HepG2 (cell line): Measurements from ENCODE around the gene FAF1. TPM values are rescaled to one million over a fixed set of nuclear protein-coding genes. Genes with fewer than 3 reads are reported as not detected.

Experiments used
- ATAC-seq: fragments of 200-7000 bp; cut with Tn5 transposase; 3 replicates; pipeline ENCODE4 v1.9.1; 2020; ENCODE audit warnings: mild to moderate bottlenecking, moderate library complexity
- BruUV-seq: library from RNA; stranded (reverse); fragments of 400-500 nt; replicated peaks from 2 replicates; lab custom pipeline; 2021; lab: Mats Ljungman, UMichigan
- CTCF ChIA-PET: fragments of 300-600 bp; formaldehyde crosslinking; extraction: SDS; loops from one replicate; lab custom pipeline; 2021; ENCODE audit warnings: low total read pairs, inconsistent platforms, low intra/inter-chr PET ratio; lab: Yijun Ruan, JAX
- POLR2A ChIA-PET: fragments of 350-600 bp; sonication (Branson Sonifier 250); formaldehyde crosslinking; loops from one replicate; lab custom pipeline; 2020; ENCODE audit warnings: antibody characterized with exemption, inconsistent platforms; lab: Yijun Ruan, JAX
- DNase-seq: peaks from one replicate; pipeline ENCODE4 v3.0.0-alpha.2; 2015; ENCODE audit warnings: low spot score
- FAIRE-seq: peaks from 3 replicates; lab custom pipeline; 2011; peaks lifted over from hg19 to GRCh38; lab: Jason Lieb, UNC
- H2AFZ ChIP-seq: one replicate; pipeline ENCODE4 v1.6.1; 2011; ENCODE audit warnings: low read length, inconsistent platforms
- H3K27ac ChIP-seq: fragments of 300-600 bp; 3 replicates; pipeline ENCODE4 v1.8.0; 2011; ENCODE audit warnings: mixed run types, mild to moderate bottlenecking, mixed read lengths, low read length, inconsistent platforms; ENCODE audit not compliant: insufficient read depth; ENCODE audit errors: extremely low read length
- H3K27me3 ChIP-seq, 2 experiments: fragments of 200-600 bp in 1 of 2; 2 replicates in 1 of 2; 3 replicates in 1 of 2; pipeline versions ENCODE4 v1.6.0 to v1.8.0; 2011; ENCODE audit warnings: low read length in 2 of 2, mild to moderate bottlenecking in 2 of 2, moderate library complexity in 2 of 2, inconsistent platforms in 1 of 2; ENCODE audit not compliant: insufficient read depth in 2 of 2, control insufficient read depth in 1 of 2
- H3K36me3 ChIP-seq, 2 experiments: fragments of 200-600 bp in 1 of 2; replicated peaks in 1 of 2; 2 replicates in 1 of 2; 3 replicates in 1 of 2; pipeline versions ENCODE4 v1.5.1 to v1.8.0; 2011; ENCODE audit warnings: low read length in 2 of 2, inconsistent platforms in 1 of 2; ENCODE audit not compliant: insufficient read depth in 2 of 2, control insufficient read depth in 1 of 2
- H3K4me1 ChIP-seq: 2 replicates; pipeline ENCODE4 v1.5.1; 2012; ENCODE audit warnings: low read length, inconsistent platforms; ENCODE audit not compliant: insufficient read depth
- H3K4me2 ChIP-seq: 2 replicates; pipeline ENCODE4 v1.6.0; 2011; ENCODE audit warnings: low read depth, low read length, inconsistent platforms
- H3K4me3 ChIP-seq, 3 experiments: fragments of 200-600 bp in 1 of 3; sonication (generic), shearing (Covaris generic) in 1 of 3; replicated peaks in 1 of 3; 2 replicates each; pipeline ENCODE4 v1.5.1; 2011 to 2016; ENCODE audit warnings: low read length in 3 of 3, inconsistent platforms in 2 of 3, low read depth in 2 of 3, mild to moderate bottlenecking in 2 of 3, control low read depth in 1 of 3, mixed read lengths in 1 of 3; ENCODE audit not compliant: insufficient read depth in 1 of 3
- H3K79me2 ChIP-seq: one replicate; pipeline ENCODE4 v1.6.1; 2011; ENCODE audit warnings: low read length, inconsistent platforms; ENCODE audit not compliant: insufficient read depth
- H3K9ac ChIP-seq: 2 replicates; pipeline ENCODE4 v1.6.0; 2011; ENCODE audit warnings: mild to moderate bottlenecking, low read depth, low read length, inconsistent platforms; ENCODE audit not compliant: insufficient read depth
- H3K9me3 ChIP-seq: 2 replicates; pipeline ENCODE4 v1.5.1; 2012; ENCODE audit warnings: mild to moderate bottlenecking, low read length
- H4K20me1 ChIP-seq: 2 replicates; pipeline ENCODE4 v1.6.0; 2011; ENCODE audit warnings: inconsistent platforms, mild to moderate bottlenecking, low read length, moderate library complexity; ENCODE audit not compliant: insufficient read depth
- MAFF ChIP-seq: IDR thresholded peaks from 2 replicates; pipeline ENCODE4 v1.6.1; 2011; ENCODE audit warnings: low read depth, low read length, improper control_type of control experiment
- MAFK ChIP-seq, 2 experiments: IDR thresholded peaks in 1 of 2; conservative IDR thresholded peaks in 1 of 2; 2 replicates each; pipeline ENCODE4 v1.6.1; 2011; ENCODE audit warnings: improper control_type of control experiment in 2 of 2, low read length in 2 of 2
- MTA1 ChIP-seq: sonication (generic); formaldehyde crosslinking; IDR thresholded peaks from 2 replicates; pipeline ENCODE4 v1.4.0; 2020; ENCODE audit warnings: missing genetic modification reagents, mild to moderate bottlenecking, borderline replicate concordance
- RAD21 ChIP-seq: fragments of 450-650 bp; formaldehyde crosslinking; IDR thresholded peaks from 2 replicates; pipeline ENCODE4 v1.5.0; 2020; ENCODE audit warnings: mild to moderate bottlenecking
- RELA ChIP-seq: sonication (generic); formaldehyde crosslinking; IDR thresholded peaks from 2 replicates; pipeline ENCODE4 v1.4.0; 2020; ENCODE audit warnings: missing genetic modification reagents
- SAP130 ChIP-seq: IDR thresholded peaks from 2 replicates; pipeline ENCODE4 v1.6.1; 2016; ENCODE audit warnings: low read depth
- SMC3 ChIP-seq: IDR thresholded peaks from 2 replicates; pipeline ENCODE4 v1.6.1; 2011; ENCODE audit warnings: low read length, improper control_type of control experiment
- SOX5 ChIP-seq: IDR thresholded peaks from 2 replicates; pipeline ENCODE4 v1.6.1; 2016; ENCODE audit warnings: borderline replicate concordance
- STAG1 ChIP-seq: sonication (generic); formaldehyde crosslinking; IDR thresholded peaks from 2 replicates; pipeline ENCODE4 v1.4.0; 2020; ENCODE audit warnings: missing genetic modification reagents
- THAP9 ChIP-seq: sonication (generic); formaldehyde crosslinking; IDR thresholded peaks from 2 replicates; pipeline ENCODE4; 2020; ENCODE audit warnings: missing genetic modification reagents, mild to moderate bottlenecking, borderline replicate concordance
- ZNF619 ChIP-seq: sonication (generic); formaldehyde crosslinking; IDR thresholded peaks from 2 replicates; pipeline ENCODE4 v1.4.0; 2020; ENCODE audit warnings: mild to moderate bottlenecking, missing genetic modification reagents
- WGBS: methylation state at CpG from one replicate; pipeline ENCODE4 v1.1.6; 2017; ENCODE audit warnings: low lambda C conversion rate; 5-methylcytosine and 5-hydroxymethylcytosine counted together
- in situ Hi-C: cut with HindIII; loops from 2 replicates; pipeline ENCODE4 v1.10.0; 2017; ENCODE audit warnings: low pct_unique_long_range_greater_than_20kb; ENCODE audit not compliant: extremely low pct_ligation_motif_present
- intact Hi-C: fragments of 100-400 bp; cut with micrococcal nuclease; formaldehyde crosslinking; loops from one replicate; pipeline ENCODE4 v1.10.0; 2022; ENCODE audit not compliant: unreplicated experiment
- polyA plus RNA-seq, 8 experiments: library from polyadenylated mRNA; depleted of rRNA in 3 of 8; stranded (reverse) in 7 of 8; unstranded in 1 of 8; fragments of >200 nt; fragmentation: Illumina TruSeq in 4 of 8; extraction: Trizol in 4 of 8; gene quantifications; 2 replicates each; pipeline versions ENCODE4 v1.2.1 to v1.2.3, GENCODE V29; 2011 to 2016; ENCODE audit warnings: low read depth in 4 of 8, missing spikeins in 1 of 8, mixed read lengths in 1 of 8; ENCODE audit not compliant: insufficient read depth in 1 of 8
- total RNA-seq, 5 experiments: library from RNA; depleted of rRNA; stranded (reverse); fragments of >200 nt; fragmentation: Illumina TruSeq; extraction: Trizol; gene quantifications; 2 replicates each; pipeline ENCODE4 v1.2.3, GENCODE V29; 2016; ENCODE audit warnings: low read depth in 1 of 5

Gene FAF1
- total and polyA plus RNA-seq, 2 of the 13 experiments (the other 11 are each of a cell fraction or from before 2014, with no cell fraction given), result 19.4 to 63.3 TPM

DNA sequence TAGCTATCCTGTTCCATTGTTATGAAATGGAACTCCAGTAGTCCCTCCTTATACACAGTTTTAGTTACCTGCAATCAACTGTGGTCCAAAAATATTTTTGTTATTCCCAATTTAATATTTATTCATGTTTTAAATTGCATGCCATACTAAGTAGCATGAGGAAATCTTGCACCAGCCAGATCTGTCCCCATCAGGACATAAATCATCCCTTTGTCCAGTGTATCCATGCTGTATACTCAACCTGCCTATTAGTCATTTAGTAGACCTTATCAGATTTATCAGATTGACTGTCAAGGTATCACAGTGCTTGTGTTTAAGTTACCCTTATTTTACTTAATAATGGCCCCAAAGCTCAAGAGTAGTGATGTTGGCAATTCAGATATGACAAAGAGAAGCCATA, 328.9 kb downstream of the FAF1 start (continued):
- no peak for TF ChIP-seq SAP130 (CRISPR knock-in tag)

GRCh38 chr1:50622259-50622658, 337.8 kb downstream of the FAF1 start:
- Histone ChIP-seq H3K27me3 (no peaks in the 10 kb centered on the region), H4K20me1 (no peaks in the 10 kb centered on the region), H2AFZ (no peak overlapping the region), H3K9ac (no peak overlapping the region), H3K27ac (no peak overlapping the region), H3K4me2 (no peak overlapping the region), H3K4me1 (no peaks in the 10 kb centered on the region; the same call in 1 of the 2 replicates), H3K9me3 (no peaks in the 10 kb centered on the region), H3K36me3 (no peaks in the 10 kb centered on the region), H3K4me3 (no peak overlapping the region), H3K79me2 (no peaks in the 10 kb centered on the region)
- ChIA-PET CTCF (no interaction called here), POLR2A (no interaction called here)
- intact Hi-C loops (loop anchor here (5.0 kb wide), 1 partner anchor 435 kb away; no protein-coding TSS in a partner anchor), in situ Hi-C loops (loop anchor here (25.0 kb wide), 1 partner anchor 90 kb away; no protein-coding TSS in a partner anchor)
- ATAC-seq, result no peak
- no TSS peak for BruUV-seq
- WGBS, result 98% methylated on average over 2 of the region's 2 CpGs
- no peak for DNase-seq
- FAIRE-seq, result no peak
- peak; percentile 86 to 90 for TF ChIP-seq MAFK (conservative IDR thresholded peaks at IDR 0.05 in 1 of 2, IDR thresholded peaks at IDR 0.05 in 1 of 2; ENCODE audit: low read length in 2 of 2)
- no peak for TF ChIP-seq MTA1 (CRISPR knock-in tag)
- TF ChIP-seq MAFF, result peak; percentile 75
- TF ChIP-seq ZNF619 (CRISPR knock-in tag), result no peak

DNA sequence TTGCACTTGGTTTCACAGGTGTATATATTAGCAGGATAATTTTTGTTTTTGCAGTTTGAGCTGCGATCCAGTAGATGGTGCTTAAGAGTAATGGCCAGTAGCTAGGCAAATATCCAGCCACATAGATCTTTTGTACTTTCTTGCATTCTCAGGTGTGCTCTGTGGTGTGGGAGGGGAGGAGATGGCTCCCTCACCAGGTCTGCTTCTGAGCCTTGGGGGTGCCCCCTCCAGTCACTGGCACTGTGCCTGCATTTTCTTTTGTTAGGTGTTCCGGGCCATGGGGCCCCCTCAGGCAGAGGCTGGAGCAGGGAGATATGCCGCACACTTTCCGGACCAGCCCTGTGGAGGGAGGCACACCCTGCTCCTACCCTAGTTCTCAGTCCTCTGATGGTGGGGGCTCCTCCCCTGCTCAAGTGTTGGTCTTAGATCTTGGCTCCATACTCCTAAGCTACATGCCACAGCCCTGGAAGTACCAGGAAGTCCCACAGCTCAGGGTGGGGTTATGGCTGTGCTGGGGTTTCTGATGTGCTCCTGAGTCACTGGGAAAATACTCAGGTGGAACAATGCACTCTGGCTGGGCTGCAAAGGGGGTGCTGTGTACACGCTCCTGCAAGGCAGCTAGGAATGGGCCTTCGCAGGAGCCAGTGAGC, 339.3 kb downstream of the FAF1 start:
- no peak overlapping the region for H3K4me2 ChIP-seq
- no peaks in the 10 kb centered on the region for H3K79me2 ChIP-seq
- H4K20me1 ChIP-seq, result no peaks in the 10 kb centered on the region
- in situ Hi-C loops (loop anchor here (25.0 kb wide), 1 partner anchor 91 kb away; no protein-coding TSS in a partner anchor), intact Hi-C loops (loop anchor here (1.0 to 5.0 kb wide), 2 partner anchors 83 to 436 kb away; no protein-coding TSS in a partner anchor)
- H3K27me3 ChIP-seq, result no peaks in the 10 kb centered on the region
- 69% methylated on average over 5 of the region's 6 CpGs for WGBS
- FAIRE-seq, result peak; percentile 87
- H3K9ac ChIP-seq, result no peak overlapping the region
- no TSS peak for BruUV-seq
- DNase-seq, result peak; percentile 45
- ChIA-PET CTCF (interaction anchor here (1.2 to 2.1 kb wide), 2 partner anchors 83 to 569 kb away, joined by 5 to 9 read pairs; no protein-coding TSS in a partner anchor), POLR2A (interaction anchor here (0.5 kb wide), 1 partner anchor 57 kb away, joined by 3 read pairs; no protein-coding TSS in a partner anchor)
- no peak overlapping the region for H2AFZ ChIP-seq
- no peaks in the 10 kb centered on the region; the same call in 1 of the 2 replicates for H3K4me1 ChIP-seq
- peak overlapping the region; percentile 13 for H3K27ac ChIP-seq
- H3K4me3 ChIP-seq, result no peak overlapping the region
- no peaks in the 10 kb centered on the region for H3K36me3 ChIP-seq
- no peaks in the 10 kb centered on the region for H3K9me3 ChIP-seq
- peak; percentile 93 for ATAC-seq
- TF ChIP-seq SOX5 (CRISPR knock-in tag) (peak; percentile 8; the same call in 1 of the 2 replicates), RAD21 (CRISPR knock-in tag) (0 out of 2 replicates have a peak, but pooled peaks have one; percentile 26), SMC3 (peak; percentile 58), STAG1 (CRISPR knock-in tag) (peak; percentile 60), RELA (no peak), THAP9 (CRISPR knock-in tag) (no peak)
